ENCODE measurements around the gene POGLUT2. TPM values are rescaled to one million over a fixed set of nuclear protein-coding genes. Genes with fewer than 3 reads are reported as not detected.

POGLUT2 gene
- total RNA-seq, 1 donor from 2014 or later, result 16.8 TPM

- no peaks in the 10 kb centered on the region for H3K9me3 ChIP-seq (ENCODE audit: insufficient read depth, low read depth, low read length)
- H3K4me1 Mint-ChIP-seq (ENCODE audit: low read depth, unreplicated experiment), result peaks cover 29% of the 10 kb centered on the region
- H4K20me1 ChIP-seq (ENCODE audit: insufficient read depth, low read length), result peaks cover 3% of the 10 kb centered on the region
- peaks cover 9% of the 10 kb centered on the region for H3K4me1 ChIP-seq (ENCODE audit: insufficient read depth, low read length)
- FAIRE-seq (no peak), DNase-seq (ENCODE audit: low read depth) (peak; percentile 35)
- H3K27ac ChIP-seq (ENCODE audit: low read depth, low read length), result peak overlapping the region; percentile 25
- peaks cover 71% of the 10 kb centered on the region for H3K79me2 ChIP-seq (ENCODE audit: insufficient read depth, low read length)
- peak overlapping the region; percentile 70 for H3K4me2 ChIP-seq (ENCODE audit: low read length)
- H3K27me3 ChIP-seq (ENCODE audit: insufficient read depth, low read length), result no peaks in the 10 kb centered on the region
- peak overlapping the region; percentile 61 for H2AFZ ChIP-seq (ENCODE audit: low read depth, low read length)
- H3K27me3 Mint-ChIP-seq (ENCODE audit: low read depth, unreplicated experiment), result no peaks in the 10 kb centered on the region
- peaks cover 13% of the 10 kb centered on the region for H3K36me3 Mint-ChIP-seq (ENCODE audit: low read depth, unreplicated experiment)
- H3K27ac Mint-ChIP-seq (ENCODE audit: unreplicated experiment), result peak overlapping the region; percentile 91
- no peaks in the 10 kb centered on the region for H3K9me3 Mint-ChIP-seq (ENCODE audit: unreplicated experiment)
- H3K9ac ChIP-seq (ENCODE audit: low read length), result peak overlapping the region; percentile 39
- H3K4me3 ChIP-seq (ENCODE audit: insufficient read depth, low read depth, low read length), result no peak overlapping the region
- no peak for TF ChIP-seq EZH2 (IDR thresholded peaks at IDR 0.05; ENCODE audit: insufficient read depth, low read length)
- TF ChIP-seq CTCF (IDR thresholded peaks at IDR 0.05; ENCODE audit: insufficient read depth, low read depth, low read length), result no peak
- peaks cover 3% of the 10 kb centered on the region for H3K36me3 ChIP-seq (ENCODE audit: insufficient read depth, low read length)
- peak overlapping the region; percentile 20 for H3K4me3 Mint-ChIP-seq (ENCODE audit: unreplicated experiment)
Observed at GRCh38 chr13:102812611-102813287, 14.0 kb upstream of the POGLUT2 start.

- FAIRE-seq (no peak), DNase-seq (ENCODE audit: low read depth) (no peak)
- Histone ChIP-seq H3K4me2 (ENCODE audit: low read length) (no peak overlapping the region), H3K4me1 (ENCODE audit: insufficient read depth, low read length) (peaks cover 4% of the 10 kb centered on the region), H3K4me3 (ENCODE audit: insufficient read depth, low read depth, low read length) (no peak overlapping the region), H4K20me1 (ENCODE audit: insufficient read depth, low read length) (no peaks in the 10 kb centered on the region), H3K79me2 (ENCODE audit: insufficient read depth, low read length) (peaks cover 83% of the 10 kb centered on the region), H3K27ac (ENCODE audit: low read depth, low read length) (no peak overlapping the region), H2AFZ (ENCODE audit: low read depth, low read length) (no peak overlapping the region), H3K27me3 (ENCODE audit: insufficient read depth, low read length) (no peaks in the 10 kb centered on the region), H3K36me3 (ENCODE audit: insufficient read depth, low read length) (peaks cover 5% of the 10 kb centered on the region), H3K9ac (ENCODE audit: low read length) (no peak overlapping the region), H3K9me3 (ENCODE audit: insufficient read depth, low read depth, low read length) (no peaks in the 10 kb centered on the region)
- Mint-ChIP-seq H3K4me1 (ENCODE audit: low read depth, unreplicated experiment) (peaks cover 13% of the 10 kb centered on the region), H3K4me3 (ENCODE audit: unreplicated experiment) (no peak overlapping the region), H3K9me3 (ENCODE audit: unreplicated experiment) (no peaks in the 10 kb centered on the region), H3K27ac (ENCODE audit: unreplicated experiment) (no peak overlapping the region), H3K27me3 (ENCODE audit: low read depth, unreplicated experiment) (no peaks in the 10 kb centered on the region), H3K36me3 (ENCODE audit: low read depth, unreplicated experiment) (peaks cover 16% of the 10 kb centered on the region)
- TF ChIP-seq EZH2 (IDR thresholded peaks at IDR 0.05; ENCODE audit: insufficient read depth, low read length) (no peak), CTCF (IDR thresholded peaks at IDR 0.05; ENCODE audit: insufficient read depth, low read depth, low read length) (no peak)
Observed at GRCh38 chr13:102807699-102808098, 8.9 kb upstream of the POGLUT2 start.

- Mint-ChIP-seq H3K4me1 (ENCODE audit: low read depth, unreplicated experiment) (peaks cover 7% of the 10 kb centered on the region), H3K36me3 (ENCODE audit: low read depth, unreplicated experiment) (peaks cover 6% of the 10 kb centered on the region), H3K9me3 (ENCODE audit: unreplicated experiment) (no peaks in the 10 kb centered on the region), H3K27ac (ENCODE audit: unreplicated experiment) (no peak overlapping the region), H3K27me3 (ENCODE audit: low read depth, unreplicated experiment) (no peaks in the 10 kb centered on the region), H3K4me3 (ENCODE audit: unreplicated experiment) (no peak overlapping the region)
- Histone ChIP-seq H3K36me3 (ENCODE audit: insufficient read depth, low read length) (peaks cover 5% of the 10 kb centered on the region), H3K27ac (ENCODE audit: low read depth, low read length) (no peak overlapping the region), H3K79me2 (ENCODE audit: insufficient read depth, low read length) (peaks cover 86% of the 10 kb centered on the region), H3K4me2 (ENCODE audit: low read length) (no peak overlapping the region), H3K27me3 (ENCODE audit: insufficient read depth, low read length) (no peaks in the 10 kb centered on the region), H3K4me1 (ENCODE audit: insufficient read depth, low read length) (peaks cover 5% of the 10 kb centered on the region), H3K9ac (ENCODE audit: low read length) (no peak overlapping the region), H3K4me3 (ENCODE audit: insufficient read depth, low read depth, low read length) (no peak overlapping the region), H4K20me1 (ENCODE audit: insufficient read depth, low read length) (peaks cover 5% of the 10 kb centered on the region), H2AFZ (ENCODE audit: low read depth, low read length) (no peak overlapping the region), H3K9me3 (ENCODE audit: insufficient read depth, low read depth, low read length) (no peaks in the 10 kb centered on the region)
- no peak for TF ChIP-seq EZH2 (IDR thresholded peaks at IDR 0.05; ENCODE audit: insufficient read depth, low read length)
- no peak for TF ChIP-seq CTCF (IDR thresholded peaks at IDR 0.05; ENCODE audit: insufficient read depth, low read depth, low read length)
- FAIRE-seq, result no peak
- DNase-seq (ENCODE audit: low read depth), result no peak
Observed at GRCh38 chr13:102805680-102806079, 6.9 kb upstream of the POGLUT2 start.
